Measurements from ENCODE around the gene FGF22.

FGF22 gene

GRCh38 chr19:677201-677600, 37.5 kb downstream of the FGF22 start:
- H3K4me3 ChIP-seq (ENCODE audit: low read length in 2 of 2) = peak overlapping the region; percentile 83 to 98
- peak overlapping the region; percentile 77 for H3K27ac ChIP-seq (ENCODE audit: low read length)
- peaks cover 30% of the 10 kb centered on the region for H3K4me1 ChIP-seq (ENCODE audit: control insufficient read depth, insufficient read depth, low read length)
- peaks cover 0 to 2% of the 10 kb centered on the region in 2 donors for H3K27me3 ChIP-seq (ENCODE audit: control insufficient read depth in 1 of 2, insufficient read depth in 2 of 2, low read length in 2 of 2)
- peak overlapping the region in 1 of 2 donors; percentile 94 for H3K9ac ChIP-seq (ENCODE audit: low read length in 2 of 2)
- H3K9me3 ChIP-seq (ENCODE audit: control insufficient read depth in 2 of 2, low read length in 2 of 2) = no peaks in the 10 kb centered on the region
- H3K36me3 ChIP-seq (ENCODE audit: control insufficient read depth in 2 of 2, insufficient read depth in 2 of 2, low read length in 2 of 2) = peaks cover 0 to 2% of the 10 kb centered on the region in 2 donors

DNA sequence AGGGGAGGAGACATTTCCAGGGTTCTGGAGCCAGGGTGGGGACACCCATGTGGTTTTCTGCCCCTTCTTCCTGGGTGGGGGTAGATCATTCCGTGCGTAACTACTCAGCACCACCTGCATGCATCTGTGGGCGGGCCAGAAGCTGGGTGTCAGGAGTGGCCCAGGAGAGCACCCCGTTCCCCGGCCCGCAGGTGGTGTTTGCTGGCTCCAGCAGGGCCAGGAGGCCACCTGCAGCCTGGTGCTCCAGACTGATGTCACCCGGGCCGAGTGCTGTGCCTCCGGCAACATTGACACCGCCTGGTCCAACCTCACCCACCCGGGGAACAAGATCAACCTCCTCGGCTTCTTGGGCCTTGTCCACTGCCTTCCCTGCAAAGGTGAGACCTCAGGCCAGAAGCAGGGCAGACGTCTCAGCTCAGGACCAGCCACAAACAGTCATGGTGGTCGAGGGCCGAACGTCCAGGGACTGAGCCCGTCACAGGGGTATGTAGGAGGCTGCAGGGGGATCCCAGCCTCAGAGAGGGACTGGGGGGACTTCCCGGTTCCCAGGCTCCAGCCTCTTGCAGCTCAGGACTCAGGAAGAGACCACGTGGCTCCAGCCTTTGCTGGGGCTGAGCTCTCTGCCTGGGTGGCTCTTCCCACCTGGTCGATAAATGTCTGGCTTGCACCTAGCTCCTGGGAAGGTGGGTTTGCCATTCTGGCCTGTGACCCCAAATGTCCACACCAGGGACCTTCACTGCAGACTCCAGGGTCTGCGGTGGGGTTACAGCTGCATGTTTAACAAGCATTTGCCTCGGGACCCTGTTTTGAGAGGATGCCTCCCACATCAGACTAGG, 38.1 kb downstream of the FGF22 start:
- Histone ChIP-seq H3K4me3 (ENCODE audit: low read length in 2 of 2) (peak overlapping the region; percentile 55 to 83), H3K9ac (ENCODE audit: low read length in 2 of 2) (peak overlapping the region in 1 of 2 donors; percentile 94), H3K27me3 (ENCODE audit: control insufficient read depth in 1 of 2, insufficient read depth in 2 of 2, low read length in 2 of 2) (peaks cover 0 to 2% of the 10 kb centered on the region in 2 donors), H3K27ac (ENCODE audit: low read length) (peak overlapping the region; percentile 77), H3K9me3 (ENCODE audit: control insufficient read depth in 2 of 2, low read length in 2 of 2) (no peaks in the 10 kb centered on the region), H3K36me3 (ENCODE audit: control insufficient read depth in 2 of 2, insufficient read depth in 2 of 2, low read length in 2 of 2) (peaks cover 0 to 2% of the 10 kb centered on the region in 2 donors), H3K4me1 (ENCODE audit: control insufficient read depth, insufficient read depth, low read length) (peaks cover 30% of the 10 kb centered on the region)

- Histone ChIP-seq H3K27me3 (ENCODE audit: control insufficient read depth in 1 of 2, insufficient read depth in 2 of 2, low read length in 2 of 2) (peaks cover 0 to 2% of the 10 kb centered on the region in 2 donors), H3K4me1 (ENCODE audit: control insufficient read depth, insufficient read depth, low read length) (peaks cover 30% of the 10 kb centered on the region), H3K4me3 (ENCODE audit: low read length in 2 of 2) (peak overlapping the region; percentile 52 to 74), H3K9me3 (ENCODE audit: control insufficient read depth in 2 of 2, low read length in 2 of 2) (no peaks in the 10 kb centered on the region), H3K9ac (ENCODE audit: low read length in 2 of 2) (peak overlapping the region; percentile 21 to 72), H3K36me3 (ENCODE audit: control insufficient read depth in 2 of 2, insufficient read depth in 2 of 2, low read length in 2 of 2) (peaks cover 0 to 2% of the 10 kb centered on the region in 2 donors), H3K27ac (ENCODE audit: low read length) (peak overlapping the region; percentile 74)
These were observed 39.2 kb downstream of the FGF22 start for GRCh38 chr19:678791-679388.

GRCh38 chr19:679418-680286, 40.0 kb downstream of the FGF22 start:
- peak overlapping the region; percentile 74 for H3K27ac ChIP-seq (ENCODE audit: low read length)
- no peaks in the 10 kb centered on the region for H3K9me3 ChIP-seq (ENCODE audit: control insufficient read depth in 2 of 2, low read length in 2 of 2)
- peak overlapping the region; percentile 53 to 74 for H3K4me3 ChIP-seq (ENCODE audit: low read length in 2 of 2)
- H3K9ac ChIP-seq (ENCODE audit: low read length in 2 of 2) = peak overlapping the region; percentile 29 to 72
- H3K36me3 ChIP-seq (ENCODE audit: control insufficient read depth in 2 of 2, insufficient read depth in 2 of 2, low read length in 2 of 2) = peaks cover 0 to 2% of the 10 kb centered on the region in 2 donors
- H3K4me1 ChIP-seq (ENCODE audit: control insufficient read depth, insufficient read depth, low read length) = peaks cover 30% of the 10 kb centered on the region
- peaks cover 0 to 2% of the 10 kb centered on the region in 2 donors for H3K27me3 ChIP-seq (ENCODE audit: control insufficient read depth in 1 of 2, insufficient read depth in 2 of 2, low read length in 2 of 2)

- Histone ChIP-seq H3K4me1 (ENCODE audit: control insufficient read depth, insufficient read depth, low read length) (peaks cover 26% of the 10 kb centered on the region), H3K9ac (ENCODE audit: low read length in 2 of 2) (peak overlapping the region; percentile 42 to 72), H3K27me3 (ENCODE audit: control insufficient read depth in 1 of 2, insufficient read depth in 2 of 2, low read length in 2 of 2) (peaks cover 0 to 2% of the 10 kb centered on the region in 2 donors), H3K36me3 (ENCODE audit: control insufficient read depth in 2 of 2, insufficient read depth in 2 of 2, low read length in 2 of 2) (peaks cover 0 to 2% of the 10 kb centered on the region in 2 donors), H3K9me3 (ENCODE audit: control insufficient read depth in 2 of 2, low read length in 2 of 2) (no peaks in the 10 kb centered on the region), H3K27ac (ENCODE audit: low read length) (peak overlapping the region; percentile 74), H3K4me3 (ENCODE audit: low read length in 2 of 2) (peak overlapping the region; percentile 65 to 74)
These were observed 40.8 kb downstream of the FGF22 start for GRCh38 chr19:680287-681028.

- no peaks in the 10 kb centered on the region for H3K9me3 ChIP-seq (ENCODE audit: control insufficient read depth in 2 of 2, low read length in 2 of 2)
- H3K9ac ChIP-seq (ENCODE audit: low read length in 2 of 2) = peak overlapping the region in 1 of 2 donors; percentile 53
- peak overlapping the region; percentile 74 for H3K27ac ChIP-seq (ENCODE audit: low read length)
- peaks cover 0 to 2% of the 10 kb centered on the region in 2 donors for H3K36me3 ChIP-seq (ENCODE audit: control insufficient read depth in 2 of 2, insufficient read depth in 2 of 2, low read length in 2 of 2)
- peaks cover 23% of the 10 kb centered on the region for H3K4me1 ChIP-seq (ENCODE audit: control insufficient read depth, insufficient read depth, low read length)
- H3K4me3 ChIP-seq (ENCODE audit: low read length in 2 of 2) = peak overlapping the region in 1 of 2 donors; percentile 71
- H3K27me3 ChIP-seq (ENCODE audit: control insufficient read depth in 1 of 2, insufficient read depth in 2 of 2, low read length in 2 of 2) = peaks cover 0 to 2% of the 10 kb centered on the region in 2 donors
These were observed 41.6 kb downstream of the FGF22 start for GRCh38 chr19:681029-682019.

DNA sequence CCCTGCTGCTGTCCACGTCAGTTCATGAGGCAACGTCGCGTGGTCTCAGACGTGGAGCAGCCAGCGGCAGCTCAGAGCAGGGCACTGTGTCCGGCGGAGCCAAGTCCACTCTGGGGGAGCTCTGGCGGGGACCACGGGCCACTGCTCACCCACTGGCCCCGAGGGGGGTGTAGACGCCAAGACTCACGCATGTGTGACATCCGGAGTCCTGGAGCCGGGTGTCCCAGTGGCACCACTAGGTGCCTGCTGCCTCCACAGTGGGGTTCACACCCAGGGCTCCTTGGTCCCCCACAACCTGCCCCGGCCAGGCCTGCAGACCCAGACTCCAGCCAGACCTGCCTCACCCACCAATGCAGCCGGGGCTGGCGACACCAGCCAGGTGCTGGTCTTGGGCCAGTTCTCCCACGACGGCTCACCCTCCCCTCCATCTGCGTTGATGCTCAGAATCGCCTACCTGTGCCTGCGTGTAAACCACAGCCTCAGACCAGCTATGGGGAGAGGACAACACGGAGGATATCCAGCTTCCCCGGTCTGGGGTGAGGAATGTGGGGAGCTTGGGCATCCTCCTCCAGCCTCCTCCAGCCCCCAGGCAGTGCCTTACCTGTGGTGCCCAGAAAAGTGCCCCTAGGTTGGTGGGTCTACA, 43.1 kb downstream of the FGF22 start:
- Histone ChIP-seq H3K9ac (ENCODE audit: low read length in 2 of 2) (no peak overlapping the region), H3K27ac (ENCODE audit: low read length) (no peak overlapping the region), H3K4me1 (ENCODE audit: control insufficient read depth, insufficient read depth, low read length) (peaks cover 15% of the 10 kb centered on the region), H3K4me3 (ENCODE audit: low read length in 2 of 2) (no peak overlapping the region), H3K9me3 (ENCODE audit: control insufficient read depth in 2 of 2, low read length in 2 of 2) (no peaks in the 10 kb centered on the region), H3K36me3 (ENCODE audit: control insufficient read depth in 2 of 2, insufficient read depth in 2 of 2, low read length in 2 of 2) (peaks cover 0 to 2% of the 10 kb centered on the region in 2 donors), H3K27me3 (ENCODE audit: control insufficient read depth in 1 of 2, insufficient read depth in 2 of 2, low read length in 2 of 2) (no peaks in the 10 kb centered on the region)

GRCh38 chr19:685454-685931, 45.8 kb downstream of the FGF22 start:
- Histone ChIP-seq H3K36me3 (ENCODE audit: control insufficient read depth in 2 of 2, insufficient read depth in 2 of 2, low read length in 2 of 2) (no peaks in the 10 kb centered on the region), H3K27me3 (ENCODE audit: control insufficient read depth in 1 of 2, insufficient read depth in 2 of 2, low read length in 2 of 2) (no peaks in the 10 kb centered on the region), H3K9ac (ENCODE audit: low read length in 2 of 2) (no peak overlapping the region), H3K27ac (ENCODE audit: low read length) (no peak overlapping the region), H3K9me3 (ENCODE audit: control insufficient read depth in 2 of 2, low read length in 2 of 2) (no peaks in the 10 kb centered on the region), H3K4me3 (ENCODE audit: low read length in 2 of 2) (no peak overlapping the region), H3K4me1 (ENCODE audit: control insufficient read depth, insufficient read depth, low read length) (peaks cover 3% of the 10 kb centered on the region)
